Spleen (tissue), 7 donors: ENCODE data around the gene SUCLG2.

Experiments used
- CTCF ChIP-seq, 11 experiments: fragments of 200-600 bp in 7 of 11; fragments of 450-650 bp in 4 of 11; sonication (generic) in 4 of 11; IDR thresholded peaks in 8 of 11; conservative IDR thresholded peaks in 3 of 11; 1 replicate in 7 of 11; 2 replicates in 4 of 11; pipeline versions ENCODE4 v1.4.0 to v1.8.0; 2016 to 2021; ENCODE audit warnings: antibody characterized with exemption in 11 of 11, inconsistent platforms in 4 of 11, mild to moderate bottlenecking in 1 of 11
- POLR2A ChIP-seq, 3 donors: fragments of 450-650 bp; IDR thresholded peaks; one replicate each; pipeline ENCODE4 v1.5.1; 2017; ENCODE audit warnings: antibody characterized with exemption in 3 of 3, mild to moderate bottlenecking in 1 of 3
- donor health status: DM: no; HTN: no; CAD: no; lungs with moderate emphysema.
- donor health status: DM: no; HTN: no; CAD: no.
- donor health status: DM: no; HTN: no; CAD: no.

GRCh38 chr3:67463656-67464055, 190.8 kb downstream of the SUCLG2 start:
- TF ChIP-seq POLR2A (IDR thresholded peaks at IDR 0.05) (no peak), CTCF (IDR thresholded peaks at IDR 0.05 in 8 of 11, conservative IDR thresholded peaks at IDR 0.05 in 3 of 11) (no peak)
